Ramos (cell line): ENCODE results near the gene TREH.

ENCODE experiments used
- in situ Hi-C: fragments of 300-500 bp; cut with MboI; formaldehyde crosslinking; loops from one replicate; pipeline ENCODE4 v1.14.3; 2022; ENCODE audit warnings: low sequenced_read_pairs; ENCODE audit not compliant: unreplicated experiment

The TREH gene

GRCh38 chr11:118653684-118654390 lies 25.6 kb downstream of the TREH start:
- in situ Hi-C loops = no loop called here

GRCh38 chr11:118652681-118653181 lies 26.7 kb downstream of the TREH start:
- in situ Hi-C loops = no loop called here

GRCh38 chr11:118651820-118652219 lies 27.6 kb downstream of the TREH start:
- in situ Hi-C loops = no loop called here

GRCh38 chr11:118650366-118650765 lies 29.1 kb downstream of the TREH start:
- in situ Hi-C loops = no loop called here

- in situ Hi-C loops = no loop called here
Observed at GRCh38 chr11:118649941-118650340, 29.5 kb downstream of the TREH start.

- in situ Hi-C loops = no loop called here
Observed at GRCh38 chr11:118648291-118648690, 31.2 kb downstream of the TREH start.

GRCh38 chr11:118646393-118646792 lies 33.1 kb downstream of the TREH start:
- in situ Hi-C loops = no loop called here

- in situ Hi-C loops = no loop called here
Observed at GRCh38 chr11:118645066-118645715, 34.3 kb downstream of the TREH start.

- in situ Hi-C loops = no loop called here
Observed at GRCh38 chr11:118644496-118644895, 35.0 kb downstream of the TREH start.

- in situ Hi-C loops = no loop called here
Observed at GRCh38 chr11:118643995-118644345, 35.5 kb downstream of the TREH start.

- in situ Hi-C loops = no loop called here
Observed at GRCh38 chr11:118643142-118643994, 36.1 kb downstream of the TREH start.

- in situ Hi-C loops = no loop called here
Observed at GRCh38 chr11:118641397-118642019, 37.9 kb downstream of the TREH start.

- in situ Hi-C loops = no loop called here
Observed at GRCh38 chr11:118640332-118641154, 38.9 kb downstream of the TREH start.

- in situ Hi-C loops = no loop called here
Observed at GRCh38 chr11:118639899-118640298, 39.6 kb downstream of the TREH start.

- in situ Hi-C loops = no loop called here
Observed at GRCh38 chr11:118638726-118639125, 40.7 kb downstream of the TREH start.

GRCh38 chr11:118636569-118637290 lies 42.7 kb downstream of the TREH start:
- in situ Hi-C loops = no loop called here

- in situ Hi-C loops = no loop called here
Observed at GRCh38 chr11:118635642-118636041, 43.8 kb downstream of the TREH start.

- in situ Hi-C loops = no loop called here
Observed at GRCh38 chr11:118635237-118635591, 44.2 kb downstream of the TREH start.
